KBM-7 (cell line): ENCODE measurements around the gene CAMK1G.

Experiments
- DNase-seq: peaks from one replicate; pipeline ENCODE4 v3.0.0-alpha.2; 2015
- in situ Hi-C: fragments of 300-500 bp; cut with MboI; formaldehyde crosslinking; loops from 2 replicates; pipeline ENCODE4 v1.14.3; 2020; ENCODE audit warnings: low sequenced_read_pairs, low pct_unique_long_range_greater_than_20kb, mixed read lengths

CAMK1G gene

DNA sequence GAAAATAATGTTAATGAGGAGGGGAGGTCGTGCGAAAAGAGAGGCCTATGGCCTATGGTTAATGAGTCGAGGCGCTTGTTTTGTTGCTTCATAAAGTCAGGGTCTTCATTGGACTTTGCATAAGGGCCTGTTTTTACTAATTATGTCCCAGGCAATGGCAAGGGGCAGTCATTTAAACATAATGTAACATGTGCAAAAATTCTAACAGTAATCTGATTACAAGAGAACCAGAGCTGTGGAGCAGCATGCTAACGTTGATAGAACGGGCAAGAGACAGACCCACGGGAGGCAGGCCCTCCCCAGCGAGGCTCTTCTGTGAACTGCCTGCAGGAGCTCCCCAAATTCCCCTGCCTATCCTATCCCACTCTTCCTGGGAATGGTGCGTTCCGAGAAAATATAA, 22.6 kb upstream of the CAMK1G start:
- in situ Hi-C loops: no loop called here
- no peak for DNase-seq

DNA sequence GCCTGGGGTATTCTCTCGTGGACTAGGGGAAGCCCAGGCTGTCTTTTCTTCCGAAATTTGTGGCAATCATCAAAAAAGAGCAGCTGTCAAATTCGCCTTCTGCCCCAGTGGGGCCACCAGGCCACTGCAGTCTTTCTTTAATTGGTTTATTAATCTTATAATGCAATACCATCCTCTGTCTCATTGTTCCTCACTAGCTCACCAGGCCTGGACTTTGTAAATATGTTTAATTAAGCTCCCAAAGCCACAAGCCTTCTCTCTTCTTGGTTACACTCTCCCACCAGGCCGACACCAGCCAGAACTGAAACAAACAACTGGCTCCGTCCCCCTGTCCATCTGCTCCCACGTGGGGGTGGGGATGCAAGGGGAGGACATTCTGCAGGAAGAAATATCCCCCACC, 22.0 kb upstream of the CAMK1G start:
- in situ Hi-C loops: no loop called here
- no peak for DNase-seq

DNA sequence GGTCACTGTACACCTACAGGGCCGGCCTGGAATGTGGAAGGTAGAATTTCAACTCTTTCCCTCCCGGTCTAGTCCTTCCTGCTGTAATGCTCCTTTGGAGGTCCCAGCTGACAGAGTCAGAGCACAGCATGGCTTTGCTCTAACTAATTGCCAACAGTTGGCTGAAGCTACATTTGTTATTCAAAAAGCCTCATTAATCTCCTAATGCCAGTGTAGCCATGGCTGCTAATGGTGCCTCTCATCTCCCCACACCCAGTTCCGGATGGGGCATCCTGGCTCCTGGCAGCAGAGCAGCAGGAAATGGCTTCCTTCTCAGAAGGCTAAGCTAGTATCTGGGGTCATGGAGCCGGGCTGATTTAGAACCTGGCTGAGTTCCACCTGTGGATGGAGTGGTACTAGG, 18.7 kb upstream of the CAMK1G start:
- in situ Hi-C loops: no loop called here
- DNase-seq: no peak

DNA sequence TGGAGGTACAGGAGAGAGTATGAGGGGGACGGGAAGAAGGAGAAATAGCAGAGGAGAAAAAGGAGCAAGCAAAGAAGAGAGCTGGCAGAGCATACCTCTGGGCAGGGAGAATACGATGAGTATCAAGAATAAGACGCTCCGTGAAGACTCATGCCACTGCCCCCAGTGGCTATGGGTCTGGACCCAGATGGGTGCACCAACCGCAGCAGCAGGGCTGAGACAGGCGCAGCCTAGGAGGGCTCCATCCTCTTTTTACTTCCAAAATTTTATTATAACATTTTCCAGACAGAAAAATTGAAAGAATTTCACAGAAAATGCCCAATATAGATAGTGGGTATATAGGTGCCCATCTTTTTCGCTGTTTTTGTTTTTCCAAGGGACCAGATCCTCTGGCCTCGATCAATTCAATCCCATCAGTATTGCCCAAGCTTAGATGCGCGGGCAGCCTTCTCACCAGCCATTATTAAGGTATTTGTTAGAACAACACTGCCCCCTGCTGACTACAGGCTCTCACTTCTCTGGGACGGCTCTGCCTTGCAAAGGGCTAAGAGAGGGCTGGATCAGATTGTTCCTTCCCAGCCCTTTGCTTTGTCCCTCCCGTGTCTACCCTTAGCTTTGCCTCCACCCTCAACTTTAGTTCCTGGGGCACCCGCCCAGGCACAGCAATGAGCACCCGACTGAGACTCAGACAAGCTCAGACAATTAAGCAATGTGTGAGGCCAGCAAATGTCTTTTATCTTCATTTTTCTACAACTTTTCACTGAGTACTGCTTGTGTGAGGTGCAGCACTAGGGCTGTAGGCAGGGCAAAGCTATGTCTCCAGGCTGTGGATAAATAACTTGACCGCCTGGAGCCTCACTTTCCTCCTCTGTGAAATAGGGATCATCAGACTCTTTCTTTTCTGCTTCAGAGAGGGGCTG, 17.5 kb upstream of the CAMK1G start:
- peak; percentile 73 for DNase-seq
- in situ Hi-C loops: no loop called here

DNA sequence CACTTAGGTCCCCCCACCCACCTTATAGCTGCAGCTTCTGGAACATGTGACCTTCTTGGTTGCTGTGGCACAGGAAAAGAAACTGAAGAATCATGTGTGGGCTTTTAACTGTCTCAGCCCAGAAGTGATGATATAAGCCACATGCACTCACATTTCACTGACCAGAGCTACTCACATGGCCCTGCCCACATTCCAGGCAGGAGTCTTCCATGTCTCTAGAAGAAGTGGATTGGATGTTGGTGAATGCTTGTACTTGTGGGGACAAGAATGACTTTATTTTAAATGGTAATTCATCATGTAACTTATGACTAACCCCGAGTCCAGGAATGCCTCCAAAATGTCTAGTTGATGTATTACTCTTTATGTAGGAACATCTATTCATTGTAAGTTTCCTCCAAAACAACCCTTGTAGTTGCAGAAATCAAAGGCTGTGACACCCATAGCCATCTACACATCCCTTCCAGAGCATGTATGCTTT, 15.8 kb upstream of the CAMK1G start:
- no peak for DNase-seq
- in situ Hi-C loops: no loop called here

DNA sequence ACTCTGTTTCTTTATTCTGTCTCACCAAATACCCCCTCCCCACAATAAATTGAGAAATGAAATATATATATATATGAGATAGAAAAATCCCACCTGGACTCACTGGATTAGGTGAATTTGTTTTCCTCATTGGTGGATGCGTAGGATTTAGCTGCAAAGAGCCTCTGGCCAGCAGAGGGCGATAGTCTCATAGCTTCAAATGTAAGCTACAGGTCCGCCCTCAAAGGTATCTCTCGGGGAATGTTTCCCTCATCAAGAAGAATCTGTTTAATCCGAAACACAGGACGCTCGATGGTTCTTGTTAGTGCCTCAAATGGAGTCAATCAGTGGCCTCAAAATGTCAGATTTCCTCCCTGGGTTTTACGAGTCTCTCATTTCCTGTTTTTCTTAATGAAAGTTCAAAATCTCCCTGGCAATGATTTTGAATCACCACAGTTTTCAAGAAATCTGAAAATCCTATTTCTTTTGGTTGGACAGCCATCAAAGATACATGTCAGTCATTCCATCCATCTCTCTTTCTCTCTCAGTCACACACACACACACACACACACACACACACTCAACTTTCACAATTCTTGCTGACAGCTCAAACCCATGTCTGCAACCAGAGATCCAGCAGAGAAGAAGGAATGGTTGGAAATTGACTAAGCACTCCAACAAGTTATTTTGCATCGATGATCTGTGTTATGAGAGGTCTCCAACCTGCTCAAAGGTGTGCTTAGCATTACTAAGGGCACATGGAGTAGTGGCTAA, 13.9 kb upstream of the CAMK1G start:
- in situ Hi-C loops: no loop called here

DNA sequence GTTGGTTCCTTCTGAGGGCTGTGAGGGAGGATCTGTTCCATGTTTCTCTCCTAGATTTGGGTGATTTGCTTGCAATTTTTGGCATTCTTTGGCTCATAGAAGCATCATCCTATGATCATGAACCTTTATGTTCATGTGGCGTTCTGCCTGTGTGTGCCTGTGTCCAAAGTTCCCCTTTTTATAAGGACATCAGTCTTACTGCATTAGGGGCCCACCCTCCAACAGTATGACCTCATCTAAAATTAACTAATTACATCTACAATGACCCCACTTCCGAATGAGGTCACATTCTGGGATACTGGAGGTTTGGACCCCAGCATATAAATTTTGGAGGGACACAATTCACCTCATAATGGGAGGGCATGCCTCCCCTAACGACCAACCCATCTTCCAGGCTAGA, 12.8 kb upstream of the CAMK1G start:
- in situ Hi-C loops: no loop called here
- no peak for DNase-seq

More for the DNA sequence above, 13.9 kb upstream of the CAMK1G start:
- peak; percentile 65 for DNase-seq

DNA sequence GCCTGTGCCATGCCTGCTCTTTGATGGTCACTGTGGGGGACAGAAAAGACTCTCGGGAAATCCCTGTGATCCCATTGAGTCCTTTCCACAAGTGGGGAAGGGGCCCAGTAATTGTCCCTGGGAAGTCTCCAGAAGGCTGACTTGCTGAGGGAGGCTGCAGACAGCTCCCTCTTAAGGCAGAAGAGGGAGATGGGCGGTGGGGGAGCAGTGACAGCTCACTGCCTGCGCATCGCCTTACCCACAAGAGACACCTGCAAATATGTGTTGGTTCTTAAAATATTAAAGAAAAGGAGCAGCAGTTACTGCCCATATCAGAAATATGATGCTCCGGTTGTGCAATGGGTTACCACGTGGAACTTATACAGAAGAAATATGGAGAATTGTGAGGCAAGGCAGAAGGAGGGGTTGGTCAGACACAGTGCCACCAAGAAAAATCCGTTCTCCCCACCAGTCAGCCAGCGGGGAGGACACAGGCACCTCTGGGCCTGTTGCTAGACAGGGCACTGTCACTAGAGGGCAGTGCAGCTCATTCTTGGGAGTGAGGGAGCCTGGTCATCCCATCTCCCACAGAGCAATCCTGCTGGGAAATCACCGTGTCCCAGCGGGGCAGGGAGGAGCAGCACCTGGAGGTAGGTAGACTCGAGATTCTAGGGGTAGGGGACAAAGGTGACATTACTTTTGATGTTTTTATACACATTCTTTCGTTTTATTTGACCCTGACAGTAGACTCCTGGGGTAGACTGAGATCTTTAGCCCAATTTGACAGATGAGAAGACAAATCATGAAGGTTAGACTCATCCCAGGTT, 6.9 kb upstream of the CAMK1G start:
- in situ Hi-C loops: loop anchor here (25.0 kb wide), 1 partner anchor 111 kb away; the partner anchor contains the start of gene G0S2

DNA sequence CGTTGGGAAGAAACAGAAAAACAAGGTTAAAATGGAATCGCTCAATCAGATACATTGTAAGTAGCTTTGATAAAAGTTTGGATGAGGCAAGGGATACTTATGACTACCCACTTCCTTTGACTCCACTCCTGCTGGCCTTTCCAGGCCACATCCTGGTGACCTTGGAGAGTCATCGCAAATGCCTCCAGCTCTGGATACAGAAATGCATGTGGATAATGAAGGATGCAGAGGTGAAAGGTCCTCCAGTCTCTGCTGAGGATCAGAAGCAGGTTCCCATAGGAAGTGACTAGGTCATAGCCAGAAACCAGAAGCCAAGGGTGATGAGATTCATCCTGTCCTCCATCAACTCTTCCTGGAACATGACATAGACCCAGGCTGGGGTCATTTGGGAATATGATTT, 6.2 kb upstream of the CAMK1G start:
- in situ Hi-C loops: loop anchor here (25.0 kb wide), 1 partner anchor 110 kb away; the partner anchor contains the start of gene G0S2
- no peak for DNase-seq

More for the DNA sequence above, 6.9 kb upstream of the CAMK1G start:
- DNase-seq: peak; percentile 55

DNA sequence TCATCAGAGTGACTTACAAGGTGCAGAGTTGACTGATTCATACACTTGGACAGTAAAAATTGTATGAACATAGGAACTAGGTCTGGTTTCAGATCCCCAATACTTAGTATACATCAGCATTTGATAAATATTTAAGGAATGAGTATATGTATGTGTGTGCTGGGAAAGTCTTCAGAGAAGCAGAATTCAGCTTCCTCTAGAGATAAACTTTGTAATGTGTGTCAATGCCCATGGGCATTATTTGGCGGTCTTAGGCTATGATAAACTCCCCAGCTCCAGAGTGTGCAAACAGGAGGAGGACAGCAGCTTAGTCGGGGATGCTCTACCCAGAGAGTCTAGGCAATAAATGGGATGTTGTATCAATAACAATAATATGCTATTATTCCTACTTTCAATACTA, 2.9 kb upstream of the CAMK1G start:
- no peak for DNase-seq

DNA sequence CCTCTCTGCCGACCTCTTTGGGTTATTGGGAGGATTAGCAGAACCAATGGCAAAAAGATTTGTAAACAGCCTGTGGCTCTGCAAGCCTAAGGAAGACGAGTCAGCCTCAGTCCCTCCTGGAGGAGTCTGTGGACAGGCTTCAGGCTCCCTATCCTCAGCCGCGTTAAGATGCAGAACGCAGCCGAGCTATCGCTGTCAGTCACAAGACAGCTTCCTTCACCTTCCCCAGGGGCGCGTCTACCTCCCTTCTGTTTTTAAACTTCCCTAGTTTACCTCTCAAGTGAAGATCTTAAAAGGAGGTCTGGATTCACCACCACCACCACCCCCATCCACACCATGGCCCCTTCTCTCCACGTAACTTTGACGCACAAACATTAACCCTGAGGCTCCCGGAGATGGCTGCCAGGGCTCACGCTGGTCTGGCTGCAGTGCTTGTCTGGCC, 738 bp downstream of the CAMK1G start:
- in situ Hi-C loops: loop anchor here (25.0 kb wide), 1 partner anchor 103 kb away; the partner anchor contains the start of gene G0S2
- DNase-seq: no peak

More for the DNA sequence above, 2.9 kb upstream of the CAMK1G start:
- in situ Hi-C loops: loop anchor here (25.0 kb wide), 1 partner anchor 107 kb away; the partner anchor contains the start of gene G0S2

DNA sequence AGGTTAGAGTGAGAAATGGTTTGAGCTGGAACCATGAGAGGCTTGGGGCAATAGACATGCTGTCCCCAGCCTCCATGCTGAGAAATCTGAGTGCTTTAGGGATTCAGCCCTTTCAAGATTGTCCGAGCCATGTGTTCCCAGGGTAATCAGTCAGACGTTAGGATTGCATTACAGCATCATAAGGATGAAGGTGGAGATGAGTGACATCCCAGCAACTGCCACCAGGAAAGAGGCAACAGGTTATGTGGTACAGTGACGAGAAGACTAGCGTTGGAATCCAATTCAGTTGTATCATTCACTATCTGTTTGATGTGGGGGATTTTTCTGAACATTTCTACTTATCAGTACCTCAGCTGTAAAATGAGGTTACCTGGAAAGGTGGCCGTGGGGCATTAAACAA, 1.7 kb downstream of the CAMK1G start:
- DNase-seq: no peak
- in situ Hi-C loops: loop anchor here (25.0 kb wide), 1 partner anchor 102 kb away; the partner anchor contains the start of gene G0S2

DNA sequence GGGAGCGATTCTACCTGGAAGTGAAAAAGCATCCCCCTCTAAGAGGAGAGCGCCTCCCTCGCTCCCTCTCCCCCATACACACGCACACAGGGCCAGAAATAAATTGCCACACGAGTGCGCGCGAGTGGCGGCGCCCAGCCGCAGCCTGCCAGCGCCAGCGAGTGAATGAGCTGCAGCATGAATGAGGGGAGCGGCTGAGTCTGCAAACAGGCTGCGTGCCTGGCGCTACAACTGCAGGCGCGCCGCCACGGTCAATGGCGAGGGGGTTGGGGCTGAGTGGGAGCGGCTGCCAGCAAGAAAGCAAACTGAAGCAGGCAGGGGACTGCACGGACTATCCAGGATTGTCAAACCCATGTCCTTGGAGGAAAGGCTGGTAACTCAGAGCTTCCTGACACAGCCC, 2.2 kb downstream of the CAMK1G start:
- in situ Hi-C loops: loop anchor here (25.0 kb wide), 1 partner anchor 102 kb away; the partner anchor contains the start of gene G0S2
- no peak for DNase-seq

DNA sequence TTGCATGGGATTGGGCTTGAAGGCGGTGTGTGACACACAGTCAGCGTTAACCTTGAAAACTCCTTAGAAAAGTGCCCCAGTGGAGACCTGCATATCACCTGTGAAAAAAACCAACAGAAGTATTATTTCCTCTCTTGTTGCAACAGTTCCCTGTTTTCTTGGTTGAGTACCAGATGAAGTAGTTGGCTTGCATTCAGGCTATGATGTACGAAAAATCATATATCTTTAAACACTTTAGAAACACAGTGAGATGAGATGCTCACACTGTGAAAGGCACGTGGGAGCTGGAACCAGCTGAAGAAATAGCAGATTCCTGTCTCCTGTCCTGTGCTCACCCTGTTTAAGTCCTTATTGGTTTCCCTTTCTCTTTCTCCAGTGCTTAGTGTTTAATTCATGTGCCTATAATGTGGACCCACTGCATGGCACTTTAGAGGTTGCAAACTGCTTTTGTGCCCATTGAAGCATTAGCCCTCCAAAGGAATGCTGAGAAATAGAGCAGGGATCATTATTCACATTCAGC, 2.8 kb downstream of the CAMK1G start:
- in situ Hi-C loops: loop anchor here (25.0 kb wide), 1 partner anchor 101 kb away; the partner anchor contains the start of gene G0S2
- DNase-seq: no peak

DNA sequence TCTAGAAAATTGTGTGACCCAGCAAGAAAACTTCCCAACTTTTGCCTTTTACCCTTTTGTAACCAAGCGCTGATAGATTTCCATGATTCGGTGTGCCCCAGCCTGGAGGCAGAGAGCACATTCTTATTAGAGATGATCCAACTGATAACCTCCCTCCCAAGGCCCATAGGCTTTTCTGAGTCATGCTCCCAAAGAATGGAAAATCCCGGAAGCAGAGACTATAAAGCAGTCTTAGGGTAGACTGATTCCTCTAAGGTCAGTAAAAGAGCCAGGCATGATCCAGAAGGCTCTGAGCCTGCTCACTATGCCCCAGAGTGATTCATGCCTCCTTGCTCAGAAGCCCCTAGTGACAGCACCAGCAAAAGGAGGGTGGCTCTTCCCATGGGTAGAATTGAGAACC, 4.3 kb downstream of the CAMK1G start:
- in situ Hi-C loops: loop anchor here (25.0 kb wide), 1 partner anchor 100 kb away; the partner anchor contains the start of gene G0S2
- DNase-seq: no peak

DNA sequence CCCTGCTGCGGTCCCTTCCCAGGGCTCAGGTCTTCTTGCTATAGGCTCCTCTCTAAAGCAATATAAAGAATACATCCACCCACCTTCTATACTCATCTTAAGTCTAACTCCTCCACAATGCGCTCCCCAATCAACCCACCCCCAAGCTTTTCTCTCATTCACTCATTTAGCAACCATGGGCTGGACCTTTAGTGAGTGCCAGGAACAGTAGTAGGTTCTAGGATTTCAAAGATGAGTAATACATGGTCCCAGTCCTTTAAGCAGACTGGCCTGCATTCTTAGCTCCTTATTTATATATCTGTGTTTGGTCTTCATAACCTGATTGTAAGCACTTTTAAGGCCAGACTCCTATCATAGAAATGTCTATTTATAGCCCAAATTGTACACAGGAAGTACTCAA, 5.9 kb downstream of the CAMK1G start:
- DNase-seq: no peak
- in situ Hi-C loops: loop anchor here (25.0 kb wide), 1 partner anchor 98 kb away; the partner anchor contains the start of gene G0S2

DNA sequence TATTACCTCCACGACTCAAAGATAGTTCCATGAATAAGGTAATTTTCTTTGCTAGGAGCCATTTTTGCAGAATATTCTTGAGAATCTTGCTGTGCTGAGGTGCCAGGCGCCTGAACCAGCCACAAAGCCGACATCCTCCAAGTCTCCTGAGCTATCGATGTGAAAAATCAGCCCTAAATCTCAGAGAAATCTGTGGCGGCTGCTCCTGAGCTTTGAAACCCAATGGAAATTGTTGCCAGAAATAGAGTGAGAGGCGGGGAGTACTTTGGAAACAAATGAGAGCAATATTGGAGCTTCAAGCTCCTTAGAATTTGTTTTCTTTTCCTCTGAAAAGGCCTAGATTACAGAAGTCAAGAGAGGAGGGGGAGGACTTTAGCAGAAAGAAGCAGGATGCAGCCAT, 6.3 kb downstream of the CAMK1G start:
- in situ Hi-C loops: loop anchor here (25.0 kb wide), 1 partner anchor 97 kb away; the partner anchor contains the start of gene G0S2
- DNase-seq: no peak

DNA sequence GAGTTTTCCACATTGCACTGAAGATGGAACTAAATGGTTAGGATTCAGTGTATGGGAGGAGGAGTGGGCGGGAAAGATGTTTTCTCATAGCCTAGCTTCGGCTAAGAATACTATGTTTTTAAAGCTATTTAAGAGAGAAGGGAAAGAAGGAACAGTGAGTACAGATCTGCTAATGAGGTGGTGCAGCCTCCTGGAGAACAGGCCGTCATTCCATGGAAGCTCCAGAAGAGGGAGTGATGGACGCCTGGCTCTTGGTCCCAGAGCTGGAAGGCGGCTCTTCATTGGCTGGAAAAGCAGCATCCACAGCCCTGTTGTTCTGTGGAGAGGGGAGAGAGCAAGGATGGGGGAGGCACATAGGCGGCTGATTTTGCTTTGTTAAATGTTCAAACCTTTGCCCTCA, 6.9 kb downstream of the CAMK1G start:
- DNase-seq: peak; percentile 4
- in situ Hi-C loops: loop anchor here (25.0 kb wide), 1 partner anchor 97 kb away; the partner anchor contains the start of gene G0S2
